ENCODE data around the gene CD33. TPM values are rescaled to one million over a fixed set of nuclear protein-coding genes. Genes with fewer than 3 reads are reported as not detected.

The CD33 gene
- total RNA-seq, 2 experiments from 2014 or later = 7.7 to 10.6 TPM

Small RNA genes within 50 kb of the gene (microRNA-seq; reads per million reads assigned to microRNA genes)
- gene MIR8074 = not detected

Other genes starting within 250 kb of the CD33 start
- gene KLK7, start 241.2 kb upstream of the CD33 start, total RNA-seq = not detected
- gene KLK8, start 223.5 kb upstream of the CD33 start, total RNA-seq = not detected
- gene KLK10, start 205.4 kb upstream of the CD33 start, total RNA-seq = not detected
- not detected for gene KLK11, start 198.5 kb upstream of the CD33 start, total RNA-seq
- not detected for gene KLK12, start 190.1 kb upstream of the CD33 start, total RNA-seq
- not detected for gene KLK13, start 160.0 kb upstream of the CD33 start, total RNA-seq
- under 1 TPM; 0.72 to 0.91 TPM for gene KLK14, start 142.2 kb upstream of the CD33 start, total RNA-seq
- 10 to 100 TPM in 1 of 2 experiments, 1 to 10 TPM in 1; 9.4 to 10.1 TPM for gene CTU1, start 116.7 kb upstream of the CD33 start, total RNA-seq
- gene SIGLEC9, start 100.2 kb upstream of the CD33 start, total RNA-seq = 1 to 10 TPM; 1.3 to 2.0 TPM
- under 1 TPM; 0.33 to 0.40 TPM for gene SIGLEC7, start 82.8 kb upstream of the CD33 start, total RNA-seq
- not detected for gene SIGLECL1, start 26.0 kb downstream of the CD33 start, total RNA-seq
- gene IGLON5, start 86.6 kb downstream of the CD33 start, total RNA-seq = under 1 TPM in 1 of 2 experiments, not detected in 1; 0.11 TPM
- under 1 TPM; 0.62 to 0.94 TPM for gene VSIG10L, start 117.1 kb downstream of the CD33 start, total RNA-seq
- 100 to 1,000 TPM; 121 to 124 TPM for gene ETFB, start 141.3 kb downstream of the CD33 start, total RNA-seq
- 10 to 100 TPM; 11.6 to 13.4 TPM for gene CLDND2, start 143.9 kb downstream of the CD33 start, total RNA-seq
- gene NKG7, start 147.6 kb downstream of the CD33 start, total RNA-seq = 100 to 1,000 TPM; 263 TPM
- not detected for gene LIM2, start 162.9 kb downstream of the CD33 start, total RNA-seq
- gene C19orf84, start 165.5 kb downstream of the CD33 start, total RNA-seq = not detected
- under 1 TPM; 0.91 to 0.96 TPM for gene SIGLEC10, start 192.6 kb downstream of the CD33 start, total RNA-seq
- not detected for gene SIGLEC8, start 233.4 kb downstream of the CD33 start, total RNA-seq